ENCODE results near the gene VN1R5.
"Not testable (repeated sequence)": the region's sequence is repeated elsewhere in the genome, so short reads cannot be mapped to it uniquely, and the experiment has no call there.

VN1R5 gene

GRCh38 chr1:247255772-247256171 is at the start of gene VN1R5:
Gene VN1R5 (plus strand): TSS chr1:247256072.
- not testable (repeated sequence) for DNase-seq (ENCODE audit: low read depth)

DNA sequence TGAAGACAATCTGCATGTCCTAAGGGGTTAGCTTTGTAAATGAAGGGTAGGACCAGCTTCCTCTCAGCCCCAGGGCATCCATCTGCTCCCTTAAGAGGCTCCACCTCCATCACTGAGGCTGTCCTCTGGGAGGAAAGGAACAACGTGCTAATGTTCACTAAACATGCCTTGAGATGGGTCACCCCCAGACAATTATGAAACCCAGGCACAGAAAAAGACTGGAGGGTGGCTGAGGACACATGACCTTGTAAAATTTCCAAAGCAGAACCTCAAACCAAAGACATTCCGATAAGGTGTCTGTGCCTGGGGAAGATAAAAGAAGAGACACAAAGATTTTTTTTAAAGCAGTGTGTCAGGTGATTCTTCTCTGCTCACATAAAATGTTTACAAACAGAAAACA is 46.5 kb upstream of the VN1R5 start:
- no peak for DNase-seq (ENCODE audit: low read depth)

DNA sequence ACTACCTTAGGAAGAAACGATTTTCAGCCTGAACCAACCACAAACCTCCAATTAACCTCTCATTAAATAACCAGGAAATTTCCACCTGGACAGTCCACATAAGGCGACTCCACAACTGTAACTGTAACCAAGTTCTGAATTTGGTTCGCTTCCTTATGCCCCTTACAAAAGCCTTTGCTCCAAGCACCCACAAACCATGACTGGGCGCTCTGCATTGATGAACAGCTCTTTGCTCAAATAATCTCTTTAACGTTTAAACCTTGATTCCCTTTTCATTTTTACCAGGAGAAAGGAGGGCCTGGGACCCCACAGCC is 45.9 kb upstream of the VN1R5 start:
- DNase-seq (ENCODE audit: low read depth), result no peak

- DNase-seq (ENCODE audit: low read depth), result peak; percentile 89
Observed at GRCh38 chr1:247210376-247211117, 45.3 kb upstream of the VN1R5 start.

- DNase-seq (ENCODE audit: low read depth), result no peak
Observed at GRCh38 chr1:247211339-247211738, 44.5 kb upstream of the VN1R5 start.

GRCh38 chr1:247212012-247212411 is 43.9 kb upstream of the VN1R5 start:
- DNase-seq (ENCODE audit: low read depth), result no peak

DNA sequence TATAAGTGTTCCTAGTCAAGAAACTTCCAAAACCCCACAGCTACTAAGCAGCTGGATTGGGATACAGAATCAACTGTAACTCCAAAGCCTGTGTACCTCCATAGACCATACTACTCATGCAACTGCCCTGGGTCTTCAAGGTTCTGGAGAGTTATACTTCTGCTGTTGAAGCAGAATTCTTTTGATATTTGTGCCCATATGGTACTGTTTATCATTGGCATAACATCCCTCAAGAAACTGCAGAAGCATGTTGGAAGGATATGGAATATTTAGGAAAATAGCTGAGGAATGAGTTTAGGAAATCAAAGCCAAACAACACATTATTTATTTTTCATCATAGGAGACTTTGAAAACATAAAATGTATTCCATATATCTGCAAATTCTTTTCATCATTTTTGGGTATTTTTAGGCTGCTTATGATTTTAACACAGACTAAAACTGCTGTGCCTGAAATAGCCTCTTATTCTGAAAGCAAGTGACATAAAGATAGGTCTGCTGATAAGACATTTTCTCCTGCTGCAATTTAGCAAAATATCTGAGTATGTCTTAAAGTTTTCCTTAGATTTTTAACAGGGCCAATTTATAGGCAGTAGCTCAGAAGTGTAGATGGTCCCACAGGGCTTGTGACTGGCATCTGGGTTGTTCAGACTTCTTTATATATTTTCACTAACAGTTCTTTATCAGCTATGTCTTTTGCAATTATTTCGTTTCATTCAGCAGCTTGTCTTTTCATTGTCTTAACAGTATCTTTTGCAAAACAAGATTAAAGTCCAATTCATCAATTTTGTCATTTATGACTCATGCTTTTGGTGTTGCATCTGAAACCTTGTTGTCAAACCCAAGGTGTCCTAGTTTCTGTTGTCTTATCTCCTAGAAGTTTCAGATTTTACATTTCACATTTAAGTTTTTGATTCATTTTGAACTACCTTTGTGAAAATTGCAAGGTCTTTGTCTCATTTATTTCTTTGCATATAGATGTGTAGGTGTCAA is 43.0 kb upstream of the VN1R5 start:
- no peak for DNase-seq (ENCODE audit: low read depth)

DNA sequence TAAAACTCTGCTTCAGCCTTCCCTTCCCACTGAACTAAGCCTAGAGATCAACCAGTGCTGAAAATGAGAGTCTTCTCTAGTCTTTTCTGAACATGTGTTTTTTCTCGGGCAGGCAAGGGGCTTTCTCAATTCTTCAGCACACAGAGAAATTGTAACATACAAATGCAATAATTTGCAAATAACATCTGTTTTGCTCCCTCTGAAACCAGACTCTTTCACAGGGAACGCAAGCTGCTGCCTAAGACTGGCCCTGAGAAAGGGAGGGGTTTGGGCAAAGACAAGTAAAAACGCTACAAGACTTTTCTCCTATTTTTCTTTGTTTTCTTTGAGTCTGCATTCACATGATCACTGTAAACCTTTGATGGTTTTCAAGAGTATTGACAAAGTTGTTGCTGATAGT is 39.6 kb upstream of the VN1R5 start:
- no peak for DNase-seq (ENCODE audit: low read depth)

- no peak for DNase-seq (ENCODE audit: low read depth)
Observed at GRCh38 chr1:247218121-247218651, 37.7 kb upstream of the VN1R5 start.

GRCh38 chr1:247220280-247220679 is 35.6 kb upstream of the VN1R5 start:
- DNase-seq (ENCODE audit: low read depth), result not testable (repeated sequence)

GRCh38 chr1:247222840-247223239 is 33.0 kb upstream of the VN1R5 start:
- DNase-seq (ENCODE audit: low read depth), result no peak

DNA sequence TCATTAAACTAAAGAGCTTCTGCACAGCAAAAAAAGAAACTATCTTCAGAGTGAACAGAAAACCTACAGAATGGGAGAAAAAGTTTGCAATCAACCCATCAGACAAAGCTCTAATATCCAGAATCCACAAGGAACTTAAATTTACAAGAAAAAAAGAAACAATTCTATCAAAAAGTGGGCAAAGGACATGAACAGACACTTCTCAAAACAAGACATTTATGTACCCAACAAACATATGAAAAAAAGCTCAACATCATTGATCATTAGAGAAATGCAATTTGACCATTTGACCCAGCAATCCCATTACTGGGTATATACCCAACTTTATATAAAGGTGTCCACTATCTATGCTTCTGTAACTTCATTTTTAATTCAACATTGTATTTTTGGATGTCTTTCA is 31.1 kb upstream of the VN1R5 start:
- no peak for DNase-seq (ENCODE audit: low read depth)

- DNase-seq (ENCODE audit: low read depth), result no peak
Observed at GRCh38 chr1:247228133-247228532, 27.7 kb upstream of the VN1R5 start.

- DNase-seq (ENCODE audit: low read depth), result no peak
Observed at GRCh38 chr1:247241691-247242090, 14.2 kb upstream of the VN1R5 start.

GRCh38 chr1:247243524-247244137 is 12.2 kb upstream of the VN1R5 start:
- DNase-seq (ENCODE audit: low read depth), result no peak

DNA sequence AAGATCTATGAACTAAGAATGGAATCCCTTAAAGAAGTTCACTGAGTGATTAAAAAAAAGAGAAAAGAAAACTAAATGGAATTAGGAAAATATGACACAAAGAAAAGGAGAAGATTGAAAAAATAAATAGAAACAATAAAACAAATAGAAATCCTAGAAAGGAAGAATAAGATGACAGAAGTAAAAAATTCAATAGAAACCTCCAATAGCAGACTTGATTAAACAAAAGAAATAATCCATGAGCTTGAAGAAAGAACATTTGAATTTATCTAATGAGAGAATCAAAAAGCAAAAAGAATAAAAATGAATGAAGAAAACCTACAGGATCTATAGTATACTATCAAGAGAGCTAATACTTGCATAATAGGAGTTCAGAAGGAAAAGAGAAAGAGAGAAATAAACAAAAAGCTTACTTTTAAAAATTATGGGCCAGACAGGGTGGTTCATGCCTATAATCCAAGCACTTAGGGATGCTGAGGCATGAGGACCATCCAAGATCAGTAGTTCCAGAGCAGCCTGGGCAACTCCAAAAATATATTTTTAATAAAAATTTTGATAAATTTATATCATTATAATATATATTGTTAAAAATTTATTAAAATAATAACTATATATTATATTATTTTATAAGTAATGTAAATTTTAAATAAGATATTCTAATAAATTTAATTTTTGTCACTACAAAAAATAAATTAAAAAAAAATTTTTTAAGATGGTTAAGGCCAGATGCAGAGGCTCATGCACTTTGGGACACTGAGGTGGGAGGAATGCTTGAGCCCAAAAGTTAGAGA is 9.4 kb upstream of the VN1R5 start:
- no peak for DNase-seq (ENCODE audit: low read depth)

DNA sequence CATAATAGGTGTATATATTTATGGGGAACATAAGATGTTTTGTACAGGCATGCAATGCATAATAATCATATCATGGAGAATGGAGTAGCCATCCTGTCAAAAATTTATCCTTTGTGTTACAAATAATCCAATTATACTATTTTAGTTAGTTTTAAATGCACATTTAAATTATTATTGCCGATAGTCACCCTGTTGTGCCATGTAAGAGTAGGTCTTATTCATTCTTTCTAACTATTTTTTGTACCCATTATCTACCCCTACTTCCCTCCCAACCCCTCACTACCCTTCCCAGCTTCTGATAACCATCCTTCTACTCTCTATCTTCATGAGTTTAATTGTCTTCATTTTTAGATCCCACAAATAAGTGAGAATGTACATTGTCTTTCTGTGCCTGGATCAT is 8.3 kb upstream of the VN1R5 start:
- DNase-seq (ENCODE audit: low read depth), result no peak

DNA sequence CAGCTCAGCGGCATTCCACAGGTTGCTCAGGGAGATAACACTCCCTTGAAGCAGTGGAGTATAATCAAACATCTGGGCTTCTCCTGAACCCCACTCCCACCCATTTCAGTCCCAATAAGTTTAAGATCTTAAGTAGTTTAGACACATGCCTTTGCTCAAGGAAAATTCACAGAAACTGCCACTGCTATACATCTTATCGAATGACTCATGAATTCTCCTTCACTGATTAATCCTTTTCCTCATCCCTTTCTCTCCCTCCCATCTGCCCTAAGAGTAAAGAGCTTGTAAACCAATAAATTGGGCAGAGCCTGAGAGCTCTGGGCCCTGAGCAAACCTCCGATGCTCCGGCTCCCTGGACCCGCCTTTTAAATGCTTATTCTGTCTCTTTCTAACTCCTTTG is 10.2 kb downstream of the VN1R5 start:
- no peak for DNase-seq (ENCODE audit: low read depth)

DNA sequence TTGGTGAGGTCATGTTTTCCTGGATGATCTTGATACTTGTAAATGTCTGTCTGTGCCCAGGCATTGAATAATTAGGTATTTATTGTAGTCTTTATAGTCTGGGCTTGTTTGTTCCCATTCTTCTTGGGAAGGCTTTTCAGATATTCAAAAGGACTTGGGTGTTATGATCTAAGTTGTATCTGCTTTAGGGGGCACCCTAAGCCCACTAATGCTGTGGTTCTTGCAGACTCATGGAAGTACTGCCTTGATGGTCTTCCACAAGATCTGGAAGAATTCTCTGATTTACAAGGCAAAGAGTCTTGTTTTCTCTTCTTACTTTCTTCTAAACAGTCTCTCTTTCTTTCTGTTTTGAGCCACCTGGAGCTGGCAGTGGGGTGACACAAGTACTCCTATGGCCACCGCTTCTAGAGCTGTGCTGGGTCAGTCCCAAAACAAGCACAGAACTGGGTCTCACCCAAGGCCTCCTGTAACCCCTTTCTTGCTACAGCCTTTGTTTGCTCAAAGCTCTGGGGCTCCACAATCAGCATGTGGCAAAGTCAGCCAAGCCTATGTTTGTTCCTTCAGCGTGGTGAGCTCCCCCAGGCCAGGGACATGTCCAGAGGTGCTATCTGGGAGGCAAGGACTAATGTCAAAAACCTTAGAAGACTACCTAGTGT is 12.6 kb downstream of the VN1R5 start:
- no peak for DNase-seq (ENCODE audit: low read depth)

DNA sequence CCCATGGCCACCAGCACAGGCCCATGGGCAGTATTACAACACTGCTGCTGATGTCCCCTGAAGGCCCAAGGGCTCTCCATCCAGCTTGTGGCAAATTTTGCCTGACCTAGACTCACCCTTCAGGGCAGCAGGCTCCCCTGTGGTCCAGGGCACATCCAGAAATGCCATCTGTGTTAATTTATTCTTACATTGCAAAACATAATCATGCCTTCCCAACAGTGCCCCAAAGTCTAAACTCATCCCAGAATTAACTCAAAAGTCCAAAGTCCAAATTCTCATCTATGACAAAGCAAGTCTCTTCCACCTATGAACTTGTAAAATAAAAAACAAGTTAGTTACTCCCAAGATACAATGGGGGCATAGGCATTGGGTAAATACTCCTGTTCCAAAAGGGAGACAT is 13.3 kb downstream of the VN1R5 start:
- no peak for DNase-seq (ENCODE audit: low read depth)

DNA sequence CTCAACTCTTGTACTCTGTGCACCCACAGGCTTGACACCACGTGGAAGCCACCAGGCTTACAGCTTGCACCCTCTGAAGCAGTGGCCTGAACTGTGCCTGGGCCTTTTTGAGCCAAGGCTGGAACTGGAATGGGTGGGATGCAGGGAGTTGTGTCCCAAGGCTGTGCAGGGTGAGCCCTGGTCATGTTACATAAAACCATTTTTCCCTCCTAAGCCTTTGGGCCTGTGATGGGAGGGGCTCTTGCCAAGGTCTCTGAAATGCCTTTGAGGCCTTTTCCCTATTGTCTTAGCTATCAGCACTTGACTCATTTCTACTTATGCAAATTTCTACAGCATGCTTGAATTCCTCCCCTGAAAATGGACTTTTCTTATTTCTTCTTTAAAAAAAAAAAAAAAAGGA is 14.1 kb downstream of the VN1R5 start:
- no peak for DNase-seq (ENCODE audit: low read depth)
